AG20443 (cell line): Measurements from ENCODE around the gene TMEM14A.
A peak's percentile ranks its signal among the peaks of the same experiment; 100 is the strongest.
"Not testable (repeated sequence)": the region's sequence is repeated elsewhere in the genome, so short reads cannot be mapped to it uniquely, and the experiment has no call there.

Experiments
- DNase-seq: peaks from one replicate; pipeline ENCODE4 v3.0.0; 2012; ENCODE audit warnings: low spot score, mixed read lengths

TMEM14A gene

GRCh38 chr6:52697903-52698302, 27.0 kb downstream of the TMEM14A start:
- no peak for DNase-seq

- DNase-seq = no peak
Observed at GRCh38 chr6:52704060-52704459, 33.1 kb downstream of the TMEM14A start.

GRCh38 chr6:52704781-52705502, 34.0 kb downstream of the TMEM14A start:
- DNase-seq = not testable (repeated sequence)

- DNase-seq = no peak
Observed at GRCh38 chr6:52706001-52706400, 35.1 kb downstream of the TMEM14A start.

- DNase-seq = no peak
Observed at GRCh38 chr6:52707963-52708680, 37.2 kb downstream of the TMEM14A start.

- no peak for DNase-seq
Observed at GRCh38 chr6:52712136-52712535, 41.2 kb downstream of the TMEM14A start.

- DNase-seq = not testable (repeated sequence)
Observed at GRCh38 chr6:52714761-52715160, 43.8 kb downstream of the TMEM14A start.

GRCh38 chr6:52718550-52718949, 47.6 kb downstream of the TMEM14A start:
- DNase-seq = peak; percentile 33

GRCh38 chr6:52720321-52720720, 49.4 kb downstream of the TMEM14A start:
- no peak for DNase-seq

GRCh38 chr6:52724042-52724405, 53.1 kb downstream of the TMEM14A start:
- DNase-seq = peak; percentile 70

- peak; percentile 85 for DNase-seq
Observed at GRCh38 chr6:52724406-52725121, 53.7 kb downstream of the TMEM14A start.

- no peak for DNase-seq
Observed at GRCh38 chr6:52725143-52725534, 54.2 kb downstream of the TMEM14A start.

- peak; percentile 20 for DNase-seq
Observed at GRCh38 chr6:52725535-52726192, 54.8 kb downstream of the TMEM14A start.

GRCh38 chr6:52726193-52726542, 55.3 kb downstream of the TMEM14A start:
- DNase-seq = no peak

- no peak for DNase-seq
Observed at GRCh38 chr6:52726741-52727535, 56.0 kb downstream of the TMEM14A start.

- DNase-seq = no peak
Observed at GRCh38 chr6:52727908-52728307, 57.0 kb downstream of the TMEM14A start.

GRCh38 chr6:52728394-52728793, 57.5 kb downstream of the TMEM14A start:
- no peak for DNase-seq

- no peak for DNase-seq
Observed at GRCh38 chr6:52729576-52729975, 58.7 kb downstream of the TMEM14A start.

GRCh38 chr6:52731719-52732118, 60.8 kb downstream of the TMEM14A start:
- no peak for DNase-seq

GRCh38 chr6:52733172-52733571, 62.3 kb downstream of the TMEM14A start:
- no peak for DNase-seq

- DNase-seq = no peak
Observed at GRCh38 chr6:52734072-52734471, 63.2 kb downstream of the TMEM14A start.

- no peak for DNase-seq
Observed at GRCh38 chr6:52735071-52735470, 64.2 kb downstream of the TMEM14A start.
